GM23338 (cell line): Measurements from ENCODE around the gene AOAH. TPM values are rescaled to one million over a fixed set of nuclear protein-coding genes. Genes with fewer than 3 reads are reported as not detected.

Experiments used
- ATAC-seq: fragments of 200-7000 bp; cut with Tn5 transposase; 3 replicates; pipeline ENCODE4 v1.9.1; 2020
- DNase-seq: peaks from one replicate; pipeline ENCODE4 v3.0.0-alpha.2; 2015; ENCODE audit warnings: low spot score
- H2AFZ ChIP-seq: fragments of 200-600 bp; sonication (generic); 2 replicates; pipeline ENCODE4 v1.8.0; 2016; ENCODE audit warnings: antibody characterized with exemption, mild to moderate bottlenecking, moderate library complexity
- H3F3A ChIP-seq: fragments of 200-600 bp; sonication (generic); replicated peaks from 2 replicates; pipeline ENCODE4 v1.8.0; 2017; ENCODE audit warnings: antibody characterized with exemption, mixed run types, low read depth
- H3K27ac ChIP-seq: fragments of 200-600 bp; sonication (generic); 2 replicates; pipeline ENCODE4 v1.6.1; 2016; ENCODE audit warnings: low read depth
- H3K27me3 ChIP-seq: fragments of 200-600 bp; sonication (generic); 2 replicates; pipeline ENCODE4 v1.8.0; 2016; ENCODE audit warnings: mild to moderate bottlenecking, mixed run types, moderate library complexity; ENCODE audit not compliant: insufficient read depth
- H3K36me3 ChIP-seq: fragments of 200-600 bp; sonication (generic); 2 replicates; pipeline ENCODE4 v1.8.0; 2016; ENCODE audit warnings: mild to moderate bottlenecking; ENCODE audit not compliant: insufficient read depth
- H3K4me1 ChIP-seq: fragments of 200-600 bp; sonication (generic); 2 replicates; pipeline ENCODE4 v1.8.0; 2016; ENCODE audit warnings: mild to moderate bottlenecking, moderate library complexity; ENCODE audit not compliant: insufficient read depth
- H3K4me2 ChIP-seq: fragments of 200-600 bp; sonication (generic); 2 replicates; pipeline ENCODE4 v1.7.1; 2017; ENCODE audit warnings: mixed run types
- H3K4me3 ChIP-seq: fragments of 200-600 bp; sonication (generic); 2 replicates; pipeline ENCODE4 v1.6.1; 2016; ENCODE audit warnings: mixed run types
- H3K79me2 ChIP-seq: fragments of 200-600 bp; sonication (generic); replicated peaks from 2 replicates; pipeline ENCODE4 v1.8.0; 2017; ENCODE audit warnings: mild to moderate bottlenecking; ENCODE audit not compliant: insufficient read depth
- H3K9me2 ChIP-seq: fragments of 200-600 bp; sonication (generic); 2 replicates; pipeline ENCODE4 v1.8.0; 2017; ENCODE audit not compliant: insufficient read depth
- H4K20me1 ChIP-seq: fragments of 200-600 bp; sonication (generic); replicated peaks from 2 replicates; pipeline ENCODE4 v1.8.0; 2017; ENCODE audit warnings: mild to moderate bottlenecking; ENCODE audit not compliant: insufficient read depth
- H3K27ac Mint-ChIP-seq: 2 replicates; pipeline ENCODE4 v1.8.0; 2020; ENCODE audit warnings: inconsistent platforms, mild to moderate bottlenecking, moderate library complexity, mixed read lengths
- H3K27me3 Mint-ChIP-seq: 3 replicates; pipeline ENCODE4 v1.8.0; 2022; ENCODE audit warnings: low read depth, mild to moderate bottlenecking, moderate library complexity, mixed read lengths, inconsistent platforms; ENCODE audit not compliant: insufficient read depth, poor library complexity
- H3K36me3 Mint-ChIP-seq: 3 replicates; pipeline ENCODE4 v1.8.0; 2021; ENCODE audit warnings: low read depth, mild to moderate bottlenecking, inconsistent platforms, moderate library complexity, mixed read lengths
- H3K4me1 Mint-ChIP-seq: 3 replicates; pipeline ENCODE4 v1.8.0; 2020; ENCODE audit warnings: mild to moderate bottlenecking, inconsistent platforms, mixed read lengths
- H3K4me3 Mint-ChIP-seq: 3 replicates; pipeline ENCODE4 v1.8.0; 2021; ENCODE audit warnings: moderate library complexity, mild to moderate bottlenecking, inconsistent platforms, mixed read lengths
- H3K9me3 Mint-ChIP-seq: 3 replicates; pipeline ENCODE4 v1.8.0; 2020; ENCODE audit warnings: moderate library complexity, mild to moderate bottlenecking, inconsistent platforms, mixed read lengths
- NANOG ChIP-seq: IDR thresholded peaks from 2 replicates; pipeline ENCODE4 v1.6.1; 2016; ENCODE audit warnings: antibody characterized with exemption, borderline replicate concordance
- ZNF114 ChIP-seq: fragments of 250-450 bp; sonication (Bioruptor Pico); IDR thresholded peaks from 2 replicates; pipeline ENCODE4 v1.5.0; 2020; ENCODE audit warnings: mild to moderate bottlenecking, moderate library complexity
- polyA plus RNA-seq: library from polyadenylated mRNA; unstranded; fragments of >200 nt; fragmentation: Nextera tagmentation; extraction: Ambion mirVana; gene quantifications from 2 replicates; pipeline ENCODE4 v1.2.1, GENCODE V29; 2016
- total RNA-seq: library from RNA; depleted of rRNA; stranded (reverse); fragments of >200 nt; shearing (Covaris generic); gene quantifications from 2 replicates; pipeline ENCODE4 v1.2.3, GENCODE V29; 2014
- TF ChIP-seq, protein P1 (sequence below): fragments of 250-450 bp; sonication (Bioruptor Pico); IDR thresholded peaks from 2 replicates; pipeline ENCODE4 v1.5.0; 2020; ENCODE audit warnings: mild to moderate bottlenecking, moderate library complexity
- TF ChIP-seq, protein P2 (sequence below): IDR thresholded peaks from 2 replicates; pipeline ENCODE4 v1.6.1; 2016; ENCODE audit warnings: antibody characterized with exemption

Gene AOAH
- total and polyA plus RNA-seq, 2 experiments from 2014 or later: not detected

DNA sequence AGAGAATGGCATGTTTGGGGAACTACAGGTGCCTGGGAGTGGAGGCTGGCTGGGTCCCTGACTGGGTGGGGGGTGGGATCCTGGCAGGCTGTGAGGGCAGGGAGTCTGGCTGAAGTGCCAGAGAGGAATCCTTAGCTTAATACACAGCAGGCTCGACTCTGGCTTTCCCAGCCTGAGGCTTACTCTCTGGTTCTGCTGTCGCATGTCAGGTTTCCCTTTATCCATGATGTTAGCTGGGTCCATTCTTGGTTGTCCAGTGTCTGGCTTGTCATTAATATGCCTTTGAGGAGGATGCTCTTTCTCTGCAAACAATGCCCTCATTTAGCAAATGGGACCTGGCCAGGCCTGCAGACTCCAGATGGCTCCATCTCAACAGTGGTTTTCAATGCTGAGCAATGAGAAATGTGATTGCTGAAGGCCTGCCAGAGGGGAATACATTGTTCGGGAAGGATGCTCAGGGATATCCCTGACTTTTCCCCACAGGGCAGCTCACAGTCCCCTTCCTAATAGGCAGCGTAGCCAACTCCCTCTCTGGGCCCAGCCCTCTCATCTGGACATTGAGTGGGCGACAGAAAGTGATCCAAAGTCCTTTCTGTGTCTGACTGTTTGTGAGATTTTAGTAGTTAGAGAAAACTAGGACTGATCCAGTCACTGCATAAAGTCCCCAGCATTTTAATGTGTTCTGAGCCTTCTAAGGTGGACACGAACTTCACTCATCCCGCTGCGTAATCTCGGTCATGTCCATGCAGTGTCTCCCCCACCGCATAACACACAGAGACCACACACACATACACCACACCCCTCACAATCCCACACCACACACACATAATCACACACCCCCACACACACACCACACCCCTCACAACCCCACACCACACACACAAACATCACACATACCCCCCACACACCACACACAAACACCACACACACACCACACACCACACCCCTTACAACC is 209.7 kb downstream of the AOAH start:
- Histone ChIP-seq H4K20me1 (no peaks in the 10 kb centered on the region), H3K4me1 (peaks cover 5% of the 10 kb centered on the region), H3K4me3 (no peak overlapping the region), H2AFZ (no peak overlapping the region), H3K9me2 (no peaks in the 10 kb centered on the region), H3K27me3 (no peaks in the 10 kb centered on the region), H3K36me3 (no peaks in the 10 kb centered on the region), H3F3A (no peaks in the 10 kb centered on the region), H3K27ac (no peak overlapping the region), H3K4me2 (no peak overlapping the region), H3K79me2 (no peaks in the 10 kb centered on the region)
- TF ChIP-seq, protein P1, sequence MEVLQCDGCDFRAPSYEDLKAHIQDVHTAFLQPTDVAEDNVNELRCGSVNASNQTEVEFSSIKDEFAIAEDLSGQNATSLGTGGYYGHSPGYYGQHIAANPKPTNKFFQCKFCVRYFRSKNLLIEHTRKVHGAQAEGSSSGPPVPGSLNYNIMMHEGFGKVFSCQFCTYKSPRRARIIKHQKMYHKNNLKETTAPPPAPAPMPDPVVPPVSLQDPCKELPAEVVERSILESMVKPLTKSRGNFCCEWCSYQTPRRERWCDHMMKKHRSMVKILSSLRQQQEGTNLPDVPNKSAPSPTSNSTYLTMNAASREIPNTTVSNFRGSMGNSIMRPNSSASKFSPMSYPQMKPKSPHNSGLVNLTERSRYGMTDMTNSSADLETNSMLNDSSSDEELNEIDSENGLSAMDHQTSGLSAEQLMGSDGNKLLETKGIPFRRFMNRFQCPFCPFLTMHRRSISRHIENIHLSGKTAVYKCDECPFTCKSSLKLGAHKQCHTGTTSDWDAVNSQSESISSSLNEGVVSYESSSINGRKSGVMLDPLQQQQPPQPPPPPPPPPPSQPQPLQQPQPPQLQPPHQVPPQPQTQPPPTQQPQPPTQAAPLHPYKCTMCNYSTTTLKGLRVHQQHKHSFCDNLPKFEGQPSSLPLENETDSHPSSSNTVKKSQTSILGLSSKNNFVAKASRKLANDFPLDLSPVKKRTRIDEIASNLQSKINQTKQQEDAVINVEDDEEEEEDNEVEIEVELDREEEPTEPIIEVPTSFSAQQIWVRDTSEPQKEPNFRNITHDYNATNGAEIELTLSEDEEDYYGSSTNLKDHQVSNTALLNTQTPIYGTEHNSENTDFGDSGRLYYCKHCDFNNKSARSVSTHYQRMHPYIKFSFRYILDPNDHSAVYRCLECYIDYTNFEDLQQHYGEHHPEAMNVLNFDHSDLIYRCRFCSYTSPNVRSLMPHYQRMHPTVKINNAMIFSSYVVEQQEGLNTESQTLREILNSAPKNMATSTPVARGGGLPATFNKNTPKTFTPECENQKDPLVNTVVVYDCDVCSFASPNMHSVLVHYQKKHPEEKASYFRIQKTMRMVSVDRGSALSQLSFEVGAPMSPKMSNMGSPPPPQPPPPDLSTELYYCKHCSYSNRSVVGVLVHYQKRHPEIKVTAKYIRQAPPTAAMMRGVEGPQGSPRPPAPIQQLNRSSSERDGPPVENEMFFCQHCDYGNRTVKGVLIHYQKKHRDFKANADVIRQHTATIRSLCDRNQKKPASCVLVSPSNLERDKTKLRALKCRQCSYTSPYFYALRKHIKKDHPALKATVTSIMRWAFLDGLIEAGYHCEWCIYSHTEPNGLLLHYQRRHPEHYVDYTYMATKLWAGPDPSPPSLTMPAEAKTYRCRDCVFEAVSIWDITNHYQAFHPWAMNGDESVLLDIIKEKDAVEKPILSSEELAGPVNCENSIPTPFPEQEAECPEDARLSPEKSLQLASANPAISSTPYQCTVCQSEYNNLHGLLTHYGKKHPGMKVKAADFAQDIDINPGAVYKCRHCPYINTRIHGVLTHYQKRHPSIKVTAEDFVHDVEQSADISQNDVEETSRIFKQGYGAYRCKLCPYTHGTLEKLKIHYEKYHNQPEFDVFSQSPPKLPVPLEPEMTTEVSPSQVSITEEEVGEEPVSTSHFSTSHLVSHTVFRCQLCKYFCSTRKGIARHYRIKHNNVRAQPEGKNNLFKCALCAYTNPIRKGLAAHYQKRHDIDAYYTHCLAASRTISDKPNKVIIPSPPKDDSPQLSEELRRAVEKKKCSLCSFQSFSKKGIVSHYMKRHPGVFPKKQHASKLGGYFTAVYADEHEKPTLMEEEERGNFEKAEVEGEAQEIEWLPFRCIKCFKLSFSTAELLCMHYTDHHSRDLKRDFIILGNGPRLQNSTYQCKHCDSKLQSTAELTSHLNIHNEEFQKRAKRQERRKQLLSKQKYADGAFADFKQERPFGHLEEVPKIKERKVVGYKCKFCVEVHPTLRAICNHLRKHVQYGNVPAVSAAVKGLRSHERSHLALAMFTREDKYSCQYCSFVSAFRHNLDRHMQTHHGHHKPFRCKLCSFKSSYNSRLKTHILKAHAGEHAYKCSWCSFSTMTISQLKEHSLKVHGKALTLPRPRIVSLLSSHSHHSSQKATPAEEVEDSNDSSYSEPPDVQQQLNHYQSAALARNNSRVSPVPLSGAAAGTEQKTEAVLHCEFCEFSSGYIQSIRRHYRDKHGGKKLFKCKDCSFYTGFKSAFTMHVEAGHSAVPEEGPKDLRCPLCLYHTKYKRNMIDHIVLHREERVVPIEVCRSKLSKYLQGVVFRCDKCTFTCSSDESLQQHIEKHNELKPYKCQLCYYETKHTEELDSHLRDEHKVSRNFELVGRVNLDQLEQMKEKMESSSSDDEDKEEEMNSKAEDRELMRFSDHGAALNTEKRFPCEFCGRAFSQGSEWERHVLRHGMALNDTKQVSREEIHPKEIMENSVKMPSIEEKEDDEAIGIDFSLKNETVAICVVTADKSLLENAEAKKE (CRISPR knock-in tag): no peak
- TF ChIP-seq NANOG: no peak
- TF ChIP-seq, protein P2, sequence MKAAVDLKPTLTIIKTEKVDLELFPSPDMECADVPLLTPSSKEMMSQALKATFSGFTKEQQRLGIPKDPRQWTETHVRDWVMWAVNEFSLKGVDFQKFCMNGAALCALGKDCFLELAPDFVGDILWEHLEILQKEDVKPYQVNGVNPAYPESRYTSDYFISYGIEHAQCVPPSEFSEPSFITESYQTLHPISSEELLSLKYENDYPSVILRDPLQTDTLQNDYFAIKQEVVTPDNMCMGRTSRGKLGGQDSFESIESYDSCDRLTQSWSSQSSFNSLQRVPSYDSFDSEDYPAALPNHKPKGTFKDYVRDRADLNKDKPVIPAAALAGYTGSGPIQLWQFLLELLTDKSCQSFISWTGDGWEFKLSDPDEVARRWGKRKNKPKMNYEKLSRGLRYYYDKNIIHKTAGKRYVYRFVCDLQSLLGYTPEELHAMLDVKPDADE: no peak
- TF ChIP-seq ZNF114 (CRISPR knock-in tag): no peak
- Mint-ChIP-seq H3K36me3 (no peaks in the 10 kb centered on the region), H3K27me3 (peaks cover 6% of the 10 kb centered on the region), H3K9me3 (no peaks in the 10 kb centered on the region), H3K4me1 (peaks cover 16% of the 10 kb centered on the region), H3K27ac (no peak overlapping the region), H3K4me3 (no peak overlapping the region)
- no peak for DNase-seq
- ATAC-seq: no peak
